Trophoblast cell (in vitro differentiated cells and primary cell): ENCODE measurements around the gene TRIM7.

Experiments
- DNase-seq, 2 donors: peaks; one replicate each; pipeline ENCODE4 v3.0.0-alpha.2; 2016
- H2AFZ ChIP-seq: 2 replicates; pipeline ENCODE4 v1.6.1; 2013; ENCODE audit warnings: low read length, moderate library complexity, mild to moderate bottlenecking; ENCODE audit not compliant: insufficient read depth, poor library complexity
- H2AK5ac ChIP-seq: 2 replicates; pipeline ENCODE4 v1.6.1; 2013; ENCODE audit warnings: mild to moderate bottlenecking, low read length
- H2BK120ac ChIP-seq: 2 replicates; pipeline ENCODE4 v1.6.1; 2013; ENCODE audit warnings: low read length, mild to moderate bottlenecking, moderate library complexity; ENCODE audit not compliant: insufficient read depth, poor library complexity
- H2BK12ac ChIP-seq: 2 replicates; pipeline ENCODE4 v1.6.1; 2013; ENCODE audit warnings: mild to moderate bottlenecking, low read length, moderate library complexity
- H2BK5ac ChIP-seq: 2 replicates; pipeline ENCODE4 v1.6.1; 2013; ENCODE audit warnings: low read length, low read depth, moderate library complexity, mild to moderate bottlenecking; ENCODE audit not compliant: poor library complexity
- H3K14ac ChIP-seq: 2 replicates; pipeline ENCODE4 v1.6.1; 2013; ENCODE audit warnings: mild to moderate bottlenecking, low read length
- H3K18ac ChIP-seq: 2 replicates; pipeline ENCODE4 v1.6.1; 2013; ENCODE audit warnings: mild to moderate bottlenecking, low read length
- H3K23ac ChIP-seq: 2 replicates; pipeline ENCODE4 v1.6.1; 2013; ENCODE audit warnings: low read length
- H3K27ac ChIP-seq: 2 replicates; pipeline ENCODE4 v1.5.1; 2013; ENCODE audit warnings: low read depth, mild to moderate bottlenecking, inconsistent platforms, low read length, moderate library complexity
- H3K27me3 ChIP-seq: 2 replicates; pipeline ENCODE4 v1.6.1; 2013; ENCODE audit warnings: inconsistent platforms, mild to moderate bottlenecking, low read length, moderate library complexity; ENCODE audit not compliant: insufficient read depth
- H3K36me3 ChIP-seq, 2 experiments: 1 replicate in 1 of 2; 2 replicates in 1 of 2; pipeline ENCODE4 v1.6.1; 2013; ENCODE audit warnings: low read length in 2 of 2, mild to moderate bottlenecking in 2 of 2, moderate library complexity in 1 of 2; ENCODE audit not compliant: insufficient read depth in 2 of 2, control insufficient read depth in 1 of 2
- H3K4ac ChIP-seq: 2 replicates; pipeline ENCODE4 v1.6.1; 2013; ENCODE audit warnings: low read depth, mild to moderate bottlenecking, low read length, moderate library complexity
- H3K4me1 ChIP-seq, 2 experiments: 1 replicate in 1 of 2; 2 replicates in 1 of 2; pipeline ENCODE4 v1.6.1; 2013; ENCODE audit warnings: low read length in 2 of 2, mild to moderate bottlenecking in 2 of 2, moderate library complexity in 1 of 2; ENCODE audit not compliant: insufficient read depth in 2 of 2, control insufficient read depth in 1 of 2
- H3K4me2 ChIP-seq: 2 replicates; pipeline ENCODE4 v1.6.1; 2013; ENCODE audit warnings: inconsistent platforms, mild to moderate bottlenecking, low read length, moderate library complexity
- H3K4me3 ChIP-seq: 2 replicates; pipeline ENCODE4 v1.5.1; 2013; ENCODE audit warnings: mild to moderate bottlenecking, low read depth, low read length, inconsistent platforms
- H3K79me1 ChIP-seq: one replicate; pipeline ENCODE4 v1.6.1; 2013; ENCODE audit warnings: low read length
- H3K79me2 ChIP-seq: 2 replicates; pipeline ENCODE4 v1.6.1; 2013; ENCODE audit warnings: low read length, mild to moderate bottlenecking; ENCODE audit not compliant: control insufficient read depth, insufficient read depth, poor library complexity
- H3K9ac ChIP-seq: 2 replicates; pipeline ENCODE4 v1.6.1; 2013; ENCODE audit warnings: mild to moderate bottlenecking, low read length
- H3K9me3 ChIP-seq: 2 replicates; pipeline ENCODE4 v1.6.1; 2013; ENCODE audit warnings: low read depth, mild to moderate bottlenecking, control low read depth, inconsistent platforms, low read length; ENCODE audit not compliant: insufficient read depth
- H4K12ac ChIP-seq: 2 replicates; pipeline ENCODE4 v1.6.1; 2013; ENCODE audit warnings: low read depth, mild to moderate bottlenecking, low read length, moderate library complexity
- H4K8ac ChIP-seq: 2 replicates; pipeline ENCODE4 v1.6.1; 2013; ENCODE audit warnings: low read depth, mild to moderate bottlenecking, low read length, moderate library complexity
- H4K91ac ChIP-seq: one replicate; pipeline ENCODE4 v1.6.1; 2013; ENCODE audit warnings: low read depth, mild to moderate bottlenecking, low read length, moderate library complexity
- WGBS: extraction: QIAGEN DNeasy Blood & Tissue Kit; methylation state at CpG from one replicate; pipeline ENCODE4 v1.1.7; 2013; ENCODE audit warnings: missing lambda C conversion rate; ENCODE audit not compliant: insufficient read length, insufficient coverage; ENCODE audit errors: extremely low coverage; 5-methylcytosine and 5-hydroxymethylcytosine counted together

The TRIM7 gene

DNA sequence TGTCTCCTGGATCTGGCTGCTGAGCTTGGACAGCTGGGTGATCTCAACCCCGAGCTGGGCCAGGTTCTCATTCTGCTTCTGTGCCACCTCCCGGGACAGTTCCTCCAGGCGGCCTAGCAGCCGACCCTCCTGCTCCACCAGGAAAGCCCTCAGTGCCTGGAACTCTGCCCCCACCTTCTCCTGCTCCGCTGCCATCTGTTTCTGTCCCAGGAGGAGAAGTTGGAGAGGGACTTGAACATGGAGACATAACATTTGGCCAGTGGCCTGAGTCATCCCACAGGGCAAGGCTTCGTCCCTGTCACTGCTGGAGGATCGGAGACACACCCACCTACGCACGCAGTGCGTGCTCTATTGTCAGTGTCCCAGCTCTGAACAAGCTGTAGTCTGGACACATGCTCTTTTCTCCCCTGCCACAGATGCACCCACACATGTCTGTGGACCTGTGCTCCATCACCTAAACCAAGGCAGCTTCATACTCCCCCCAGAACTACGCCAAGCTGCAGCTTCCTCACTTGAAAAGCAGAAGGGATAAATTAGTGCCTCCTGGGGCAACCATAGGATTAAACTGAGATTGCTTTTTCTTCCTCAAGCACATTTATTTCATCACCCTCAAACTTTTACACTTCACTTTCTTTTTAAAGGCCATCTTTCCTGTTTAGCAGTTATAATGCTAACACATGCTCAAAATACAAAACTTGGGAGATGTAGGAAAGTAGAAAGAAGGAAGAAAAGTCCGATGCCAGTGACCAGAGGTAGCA, 4.9 kb downstream of the TRIM7 start:
- no peak overlapping the region for H3K4me3 ChIP-seq
- H3K4me2 ChIP-seq = no peak overlapping the region
- no CpG with 5 or more reads among the region's 12 CpGs for WGBS
- H4K8ac ChIP-seq = no peak overlapping the region
- no peak overlapping the region for H3K4ac ChIP-seq
- no peak overlapping the region for H4K91ac ChIP-seq
- H2AFZ ChIP-seq = no peak overlapping the region
- no peak overlapping the region for H3K9ac ChIP-seq
- no peaks in the 10 kb centered on the region for H3K36me3 ChIP-seq
- H2BK120ac ChIP-seq = no peak overlapping the region
- no peak overlapping the region for H2AK5ac ChIP-seq
- no peak overlapping the region for H3K18ac ChIP-seq
- no peak overlapping the region for H2BK12ac ChIP-seq
- H4K12ac ChIP-seq = no peak overlapping the region
- H3K14ac ChIP-seq = no peak overlapping the region
- DNase-seq = no peak
- H3K27me3 ChIP-seq = peaks cover 20% of the 10 kb centered on the region
- peak overlapping the region; percentile 27 for H3K23ac ChIP-seq
- peaks cover 3% of the 10 kb centered on the region for H3K9me3 ChIP-seq
- no peak overlapping the region for H3K27ac ChIP-seq
- H3K79me2 ChIP-seq = no peaks in the 10 kb centered on the region
- no peaks in the 10 kb centered on the region for H3K79me1 ChIP-seq
- peaks cover 10 to 24% of the 10 kb centered on the region in 2 experiments for H3K4me1 ChIP-seq
- no peak overlapping the region for H2BK5ac ChIP-seq

- Histone ChIP-seq H2AK5ac (no peak overlapping the region), H3K18ac (no peak overlapping the region), H3K9ac (no peak overlapping the region), H3K23ac (no peak overlapping the region), H3K79me2 (no peaks in the 10 kb centered on the region), H3K4me3 (no peak overlapping the region), H4K8ac (no peak overlapping the region), H3K4me1 (peaks cover 3 to 14% of the 10 kb centered on the region in 2 experiments), H3K27ac (no peak overlapping the region), H4K12ac (no peak overlapping the region), H2BK120ac (no peak overlapping the region), H2BK12ac (no peak overlapping the region), H3K79me1 (no peaks in the 10 kb centered on the region), H3K14ac (no peak overlapping the region), H3K9me3 (peaks cover under 1% of the 10 kb centered on the region), H2BK5ac (no peak overlapping the region), H3K4me2 (no peak overlapping the region), H3K4ac (no peak overlapping the region), H3K27me3 (peaks cover 10% of the 10 kb centered on the region), H2AFZ (no peak overlapping the region), H3K36me3 (no peaks in the 10 kb centered on the region), H4K91ac (no peak overlapping the region)
- no CpG with 5 or more reads among the region's 9 CpGs for WGBS
- no peak for DNase-seq
Observed at GRCh38 chr5:181198905-181199519, 6.0 kb downstream of the TRIM7 start.

DNA sequence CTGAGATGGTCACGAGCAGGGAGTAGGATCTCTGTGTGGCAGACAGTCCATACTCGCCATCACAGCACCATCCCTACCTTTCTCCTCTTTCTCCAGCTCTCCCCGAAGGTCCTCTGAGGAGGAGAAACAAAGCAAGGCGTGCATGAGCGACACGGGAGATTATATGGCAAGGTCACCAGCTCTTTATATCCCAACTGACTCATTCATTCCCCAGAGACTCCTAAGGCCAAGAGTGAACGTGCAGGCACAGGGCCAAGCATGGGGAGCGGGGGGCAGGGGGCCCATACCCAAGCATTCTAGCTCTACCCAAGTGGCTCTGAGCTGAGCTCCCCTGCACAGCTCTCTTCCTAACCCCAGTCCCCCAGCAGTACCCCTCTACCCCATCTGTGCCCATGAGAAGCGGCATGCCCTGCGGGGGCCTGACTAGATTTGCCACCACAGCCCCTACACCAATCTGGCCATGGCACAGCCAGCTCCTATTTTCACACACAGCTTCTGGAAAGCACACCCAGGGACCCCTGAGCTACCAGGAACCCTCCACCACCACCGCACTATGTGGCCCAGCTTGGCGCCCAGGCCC, 6.8 kb downstream of the TRIM7 start:
- Histone ChIP-seq H4K8ac (no peak overlapping the region), H3K18ac (no peak overlapping the region), H2BK5ac (no peak overlapping the region), H2BK12ac (no peak overlapping the region), H3K4me2 (no peak overlapping the region), H3K79me2 (no peaks in the 10 kb centered on the region), H3K23ac (no peak overlapping the region), H3K36me3 (no peaks in the 10 kb centered on the region), H2BK120ac (no peak overlapping the region), H3K27ac (no peak overlapping the region), H3K79me1 (no peaks in the 10 kb centered on the region), H3K14ac (no peak overlapping the region), H3K4me1 (peaks cover 0 to 11% of the 10 kb centered on the region in 2 experiments), H3K9ac (no peak overlapping the region), H3K4ac (no peak overlapping the region), H2AK5ac (no peak overlapping the region), H3K27me3 (peaks cover 3% of the 10 kb centered on the region), H3K4me3 (no peak overlapping the region), H2AFZ (no peak overlapping the region), H4K12ac (no peak overlapping the region), H4K91ac (no peak overlapping the region), H3K9me3 (no peaks in the 10 kb centered on the region)
- DNase-seq = no peak
- no CpG with 5 or more reads among the region's 12 CpGs for WGBS

DNA sequence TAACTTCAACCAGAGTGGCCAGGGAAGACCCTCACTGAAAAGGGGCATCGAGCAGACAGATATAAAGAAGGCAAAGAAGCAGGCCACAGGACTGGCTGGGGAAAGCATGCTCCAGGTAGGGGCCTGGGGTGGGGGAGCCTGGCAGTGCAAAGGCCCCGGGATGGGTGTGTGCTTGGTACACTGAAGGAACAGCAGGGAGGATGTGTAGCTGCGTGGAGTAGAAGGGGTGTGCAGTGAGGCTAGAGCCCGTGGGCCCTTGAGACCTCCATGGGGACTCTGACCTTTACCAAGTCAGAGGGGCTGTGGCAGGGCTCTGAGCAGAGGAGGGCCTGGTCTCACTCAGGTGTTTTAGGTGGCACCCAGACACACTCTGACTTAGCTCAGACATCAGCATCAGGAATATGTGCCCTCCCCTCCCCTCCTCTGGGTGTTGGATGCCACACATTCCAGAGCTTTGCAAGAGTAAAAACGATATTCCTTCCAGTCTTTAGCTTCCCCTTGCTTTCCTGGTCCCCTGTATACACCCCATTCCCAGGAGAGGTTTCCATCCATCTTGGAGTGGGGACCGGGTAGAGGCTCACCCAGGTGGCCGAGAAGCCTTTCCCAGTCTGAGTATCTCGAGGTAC, 7.6 kb downstream of the TRIM7 start:
- no peaks in the 10 kb centered on the region for H3K9me3 ChIP-seq
- peaks cover under 1 to 12% of the 10 kb centered on the region in 2 experiments for H3K4me1 ChIP-seq
- no peaks in the 10 kb centered on the region for H3K36me3 ChIP-seq
- H3K4ac ChIP-seq = no peak overlapping the region
- no peaks in the 10 kb centered on the region for H3K79me1 ChIP-seq
- H3K9ac ChIP-seq = no peak overlapping the region
- DNase-seq = no peak
- no peak overlapping the region for H3K4me2 ChIP-seq
- H2AK5ac ChIP-seq = no peak overlapping the region
- no CpG with 5 or more reads among the region's 8 CpGs for WGBS
- no peak overlapping the region for H2BK12ac ChIP-seq
- no peak overlapping the region for H2BK5ac ChIP-seq
- H4K12ac ChIP-seq = no peak overlapping the region
- no peak overlapping the region for H4K8ac ChIP-seq
- H3K23ac ChIP-seq = no peak overlapping the region
- H2AFZ ChIP-seq = no peak overlapping the region
- no peak overlapping the region for H2BK120ac ChIP-seq
- no peaks in the 10 kb centered on the region for H3K79me2 ChIP-seq
- no peak overlapping the region for H3K18ac ChIP-seq
- no peak overlapping the region for H3K27ac ChIP-seq
- no peak overlapping the region for H3K4me3 ChIP-seq
- H4K91ac ChIP-seq = no peak overlapping the region
- no peaks in the 10 kb centered on the region for H3K27me3 ChIP-seq
- H3K14ac ChIP-seq = no peak overlapping the region
